Gastroesophageal sphincter (tissue), 4 donors: ENCODE data around the gene DDX17. TPM values are rescaled to one million over a fixed set of nuclear protein-coding genes. Genes with fewer than 3 reads are reported as not detected.
A peak's percentile ranks its signal among the peaks of the same experiment; 100 is the strongest.

Experiments
- ATAC-seq: fragments of 150-250 bp; one replicate; pipeline ENCODE4 v1.9.1; 2016; ENCODE audit warnings: mild to moderate bottlenecking, moderate library complexity
- H3K27ac ChIP-seq, 4 donors: fragments of 200-600 bp; sonication (generic) in 3 of 4; 1 replicate in 3 of 4; 2 replicates in 1 of 4; pipeline ENCODE4 v1.5.1; 2016 to 2019
- H3K27me3 ChIP-seq: fragments of 200-600 bp; sonication (generic); one replicate; pipeline ENCODE4 v1.5.1; 2019
- H3K36me3 ChIP-seq, 2 donors: fragments of 200-600 bp; sonication (generic); one replicate each; pipeline ENCODE4 v1.5.1; 2019; ENCODE audit warnings: control low read depth in 1 of 2
- H3K4me1 ChIP-seq, 3 donors: fragments of 200-600 bp; sonication (generic); 1 replicate in 2 of 3; 2 replicates in 1 of 3; pipeline ENCODE4 v1.5.1; 2016 to 2019; ENCODE audit warnings: control low read depth in 2 of 3
- H3K4me3 ChIP-seq, 2 donors: fragments of 200-600 bp; sonication (generic); one replicate each; pipeline ENCODE4 v1.5.1; 2019; ENCODE audit warnings: mild to moderate bottlenecking in 1 of 2, moderate library complexity in 1 of 2
- H3K9me3 ChIP-seq, 3 donors: fragments of 200-600 bp; sonication (generic); one replicate each; pipeline ENCODE4 v1.5.1; 2017 to 2019; ENCODE audit warnings: control low read depth in 2 of 3
- EP300 ChIP-seq: sonication (generic); formaldehyde crosslinking; IDR thresholded peaks from one replicate; pipeline ENCODE4 v1.6.1; 2017; ENCODE audit warnings: antibody characterized with exemption, mild to moderate bottlenecking
- POLR2A ChIP-seq, 2 donors: fragments of 450-650 bp; IDR thresholded peaks; one replicate each; pipeline ENCODE4 v1.6.1; 2017; ENCODE audit warnings: antibody characterized with exemption in 2 of 2, mild to moderate bottlenecking in 2 of 2, moderate library complexity in 1 of 2
- POLR2AphosphoS5 ChIP-seq: sonication (generic); formaldehyde crosslinking; IDR thresholded peaks from one replicate; pipeline ENCODE4 v1.6.1; 2017; ENCODE audit warnings: antibody characterized with exemption
- WGBS, 2 donors: methylation state at CpG; one replicate each; pipeline ENCODE4 v1.1.5; 2018; ENCODE audit warnings: low coverage in 1 of 2; 5-methylcytosine and 5-hydroxymethylcytosine counted together
- total RNA-seq, 4 donors: library from RNA; depleted of rRNA; stranded (reverse); fragments of >200 nt; gene quantifications; one replicate each; pipeline ENCODE4 v1.1.0, GENCODE V29; 2016
- TF ChIP-seq, protein P1 (sequence below), 4 experiments: fragments of 200-600 bp in 2 of 4; fragments of 450-650 bp in 2 of 4; sonication (generic) in 1 of 4; IDR thresholded peaks; one replicate each; pipeline ENCODE4 v1.5.1; 2017 to 2019; ENCODE audit warnings: antibody characterized with exemption in 4 of 4, mild to moderate bottlenecking in 2 of 4, moderate library complexity in 2 of 4

The DDX17 gene
- total RNA-seq, 4 donors from 2014 or later: 323 to 610 (median 490) TPM

DNA sequence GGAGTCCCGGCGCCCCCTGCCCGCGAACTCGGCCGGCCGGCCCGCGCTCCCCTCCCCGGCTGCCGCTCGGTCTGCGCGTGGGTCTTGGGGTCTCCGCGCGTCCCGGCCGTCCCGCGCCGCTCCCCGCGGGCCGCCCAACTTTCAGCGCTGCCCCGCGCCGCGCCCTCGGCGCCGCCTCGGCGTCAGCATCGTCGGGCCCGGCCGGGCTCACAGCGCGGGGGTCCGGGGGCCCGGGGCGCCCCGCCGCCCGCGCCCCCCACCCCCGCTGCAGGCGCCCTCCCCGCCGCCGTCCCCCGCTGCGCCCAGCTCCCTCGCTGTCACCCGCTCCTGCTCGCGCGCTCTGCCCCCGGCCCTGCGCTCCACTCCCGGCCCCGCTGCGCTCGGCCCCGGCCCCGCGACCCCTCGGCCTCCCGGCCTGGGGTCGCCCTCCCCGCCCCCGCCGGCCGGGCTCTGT is 51.0 kb downstream of the DDX17 start, which contains the start of gene KCNJ4:
Gene KCNJ4, minus strand, starts transcription at position 124 of the 454 bp plus-strand sequence. CDS start 27,067 bp downstream, outside the sequence.
- WGBS, 2 donors: no CpG with 5 or more reads among the region's 76 CpGs
- peaks cover 95% of the 10 kb centered on the region for H3K27me3 ChIP-seq
- ATAC-seq: no peak
- TF ChIP-seq, protein P1, sequence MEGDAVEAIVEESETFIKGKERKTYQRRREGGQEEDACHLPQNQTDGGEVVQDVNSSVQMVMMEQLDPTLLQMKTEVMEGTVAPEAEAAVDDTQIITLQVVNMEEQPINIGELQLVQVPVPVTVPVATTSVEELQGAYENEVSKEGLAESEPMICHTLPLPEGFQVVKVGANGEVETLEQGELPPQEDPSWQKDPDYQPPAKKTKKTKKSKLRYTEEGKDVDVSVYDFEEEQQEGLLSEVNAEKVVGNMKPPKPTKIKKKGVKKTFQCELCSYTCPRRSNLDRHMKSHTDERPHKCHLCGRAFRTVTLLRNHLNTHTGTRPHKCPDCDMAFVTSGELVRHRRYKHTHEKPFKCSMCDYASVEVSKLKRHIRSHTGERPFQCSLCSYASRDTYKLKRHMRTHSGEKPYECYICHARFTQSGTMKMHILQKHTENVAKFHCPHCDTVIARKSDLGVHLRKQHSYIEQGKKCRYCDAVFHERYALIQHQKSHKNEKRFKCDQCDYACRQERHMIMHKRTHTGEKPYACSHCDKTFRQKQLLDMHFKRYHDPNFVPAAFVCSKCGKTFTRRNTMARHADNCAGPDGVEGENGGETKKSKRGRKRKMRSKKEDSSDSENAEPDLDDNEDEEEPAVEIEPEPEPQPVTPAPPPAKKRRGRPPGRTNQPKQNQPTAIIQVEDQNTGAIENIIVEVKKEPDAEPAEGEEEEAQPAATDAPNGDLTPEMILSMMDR (IDR thresholded peaks at IDR 0.05): no peak
- TF ChIP-seq POLR2A (IDR thresholded peaks at IDR 0.05) (no peak), EP300 (no peak), POLR2AphosphoS5 (no peak)
- H3K4me3 ChIP-seq: peak within 1 kb of the TSS; percentile 18 to 55
- no peak within 1 kb of the TSS for H3K27ac ChIP-seq
- H3K4me1 ChIP-seq: peaks cover 0 to 28% (median 8%) of the 10 kb centered on the region in 3 donors
- H3K36me3 ChIP-seq: no peaks in the 10 kb centered on the region
- H3K9me3 ChIP-seq: no peaks in the 10 kb centered on the region

DNA sequence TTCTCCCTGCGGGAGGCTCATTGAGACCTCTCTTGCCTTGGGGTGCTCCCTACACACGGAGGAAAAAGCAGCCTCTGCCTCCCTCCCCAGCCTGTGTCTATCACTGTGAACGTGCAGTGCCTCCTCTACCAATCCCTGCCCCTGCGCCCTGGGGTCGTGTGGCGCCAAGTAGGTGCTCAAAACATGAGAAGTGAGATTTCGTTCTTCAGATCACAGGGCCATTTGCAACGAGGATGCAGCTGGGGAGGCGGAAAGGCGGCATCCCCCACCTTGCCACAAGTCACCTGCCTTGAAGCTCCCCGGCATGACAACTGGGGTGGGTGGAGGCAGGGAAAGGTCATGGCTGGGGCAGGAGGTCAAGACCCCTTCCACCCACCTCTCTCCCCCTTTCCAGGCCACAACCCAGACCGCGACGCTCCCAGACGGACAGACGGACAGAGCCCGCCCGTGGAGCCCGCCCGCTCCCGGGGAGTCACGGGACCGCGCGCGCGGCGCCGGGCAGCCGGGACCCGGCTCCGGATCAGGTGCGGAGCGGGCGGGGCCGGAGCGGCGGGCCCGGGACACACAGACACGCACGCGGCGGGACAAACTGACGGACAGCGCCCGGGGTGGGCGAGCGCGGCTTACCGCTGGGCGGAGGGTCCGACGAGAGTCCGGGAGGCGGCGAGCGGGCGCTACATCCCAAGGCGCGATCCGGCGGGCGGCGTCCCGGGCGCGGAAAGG is 51.6 kb downstream of the DDX17 start:
- TF ChIP-seq, protein P1 (IDR thresholded peaks at IDR 0.05): no peak
- ATAC-seq: peak; percentile 42

DNA sequence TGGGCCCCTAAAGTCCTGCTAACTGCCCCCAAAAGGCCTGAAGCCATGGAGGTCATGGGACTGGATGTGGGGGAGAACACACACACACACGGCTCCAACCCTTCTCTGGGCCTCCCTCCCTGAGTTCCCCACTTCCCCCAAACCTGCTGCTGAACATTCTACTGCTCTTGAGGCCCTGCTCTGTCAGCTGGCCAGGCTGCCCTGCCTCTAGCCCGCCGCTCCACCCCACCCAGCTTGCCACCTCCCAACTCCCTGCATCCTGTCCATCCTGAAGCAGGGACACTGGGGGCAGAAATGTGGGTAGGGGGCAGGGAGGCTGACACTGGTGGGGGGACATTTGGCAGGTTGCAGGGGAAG is 52.1 kb downstream of the DDX17 start:
- no CpG with 5 or more reads among the region's 3 CpGs for WGBS, 2 donors
- Histone ChIP-seq H3K4me3 (no peak overlapping the region), H3K27me3 (peaks cover 95% of the 10 kb centered on the region), H3K27ac (no peak overlapping the region), H3K36me3 (no peaks in the 10 kb centered on the region), H3K4me1 (peaks cover 0 to 28% (median 8%) of the 10 kb centered on the region in 3 donors), H3K9me3 (no peaks in the 10 kb centered on the region)
- no peak for ATAC-seq
- TF ChIP-seq POLR2AphosphoS5: no peak
- TF ChIP-seq POLR2A (IDR thresholded peaks at IDR 0.05): no peak
- TF ChIP-seq, protein P1 (IDR thresholded peaks at IDR 0.05): no peak
- no peak for TF ChIP-seq EP300

More for the DNA sequence above, 51.6 kb downstream of the DDX17 start:
- Histone ChIP-seq H3K27ac (no peak overlapping the region), H3K9me3 (no peaks in the 10 kb centered on the region), H3K4me1 (peaks cover 0 to 28% (median 8%) of the 10 kb centered on the region in 3 donors), H3K36me3 (no peaks in the 10 kb centered on the region), H3K27me3 (peaks cover 95% of the 10 kb centered on the region), H3K4me3 (peak overlapping the region; percentile 2 to 55)
- no CpG with 5 or more reads among the region's 67 CpGs for WGBS, 2 donors

DNA sequence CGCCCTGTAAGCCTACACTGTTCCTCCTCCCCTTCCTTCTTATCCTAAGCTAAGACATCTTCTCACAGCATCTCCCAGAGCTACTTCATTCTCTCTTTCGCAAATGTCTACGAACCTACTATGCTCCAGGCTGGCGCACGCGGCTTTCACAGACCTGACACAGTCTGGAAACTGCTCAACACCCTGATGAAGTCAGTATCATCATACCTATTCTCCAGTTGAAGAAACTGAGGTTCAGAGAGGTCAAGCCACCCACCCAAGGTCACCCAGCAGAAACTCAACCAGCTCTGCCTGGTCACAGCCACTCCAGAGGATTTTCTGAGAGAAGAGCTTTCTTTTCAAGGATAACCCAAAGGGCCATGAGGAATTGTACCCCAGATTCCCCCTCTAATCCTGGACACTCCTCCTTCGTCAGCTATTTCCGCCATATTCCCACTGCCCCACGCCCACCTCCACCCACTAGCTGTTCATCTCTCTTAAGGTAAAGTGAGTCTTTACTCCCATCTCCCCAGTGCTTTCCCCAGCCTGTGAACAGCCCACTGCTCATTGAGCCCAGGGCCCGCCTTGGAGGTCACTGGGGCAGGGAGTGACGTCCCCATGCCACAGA is 52.9 kb downstream of the DDX17 start:
- ATAC-seq: no peak
- Histone ChIP-seq H3K4me1 (peaks cover 0 to 28% (median 8%) of the 10 kb centered on the region in 3 donors), H3K27ac (no peak overlapping the region), H3K27me3 (peaks cover 95% of the 10 kb centered on the region), H3K4me3 (no peak overlapping the region), H3K36me3 (no peaks in the 10 kb centered on the region), H3K9me3 (no peaks in the 10 kb centered on the region)
- TF ChIP-seq EP300 (no peak), POLR2AphosphoS5 (no peak), POLR2A (IDR thresholded peaks at IDR 0.05) (no peak)
- TF ChIP-seq, protein P1 (IDR thresholded peaks at IDR 0.05): no peak
- 86% methylated on average over 2 to 8 of the region's 11 CpGs for WGBS, 2 donors
